22Rv1 (cell line): ENCODE results near the gene PSME3.

ENCODE experiments used
- H3K27ac ChIP-seq: fragments of 450-650 bp; 2 replicates; pipeline ENCODE4 v1.5.1; 2017
- ZFX ChIP-seq: fragments of 450-650 bp; IDR thresholded peaks from 2 replicates; pipeline ENCODE4 v1.6.1; 2017; ENCODE audit warnings: antibody characterized with exemption, borderline replicate concordance
- TF ChIP-seq, protein P1 (sequence below): fragments of 450-650 bp; IDR thresholded peaks from 2 replicates; pipeline ENCODE4 v1.5.1; 2017; ENCODE audit warnings: mild to moderate bottlenecking

The PSME3 gene

DNA sequence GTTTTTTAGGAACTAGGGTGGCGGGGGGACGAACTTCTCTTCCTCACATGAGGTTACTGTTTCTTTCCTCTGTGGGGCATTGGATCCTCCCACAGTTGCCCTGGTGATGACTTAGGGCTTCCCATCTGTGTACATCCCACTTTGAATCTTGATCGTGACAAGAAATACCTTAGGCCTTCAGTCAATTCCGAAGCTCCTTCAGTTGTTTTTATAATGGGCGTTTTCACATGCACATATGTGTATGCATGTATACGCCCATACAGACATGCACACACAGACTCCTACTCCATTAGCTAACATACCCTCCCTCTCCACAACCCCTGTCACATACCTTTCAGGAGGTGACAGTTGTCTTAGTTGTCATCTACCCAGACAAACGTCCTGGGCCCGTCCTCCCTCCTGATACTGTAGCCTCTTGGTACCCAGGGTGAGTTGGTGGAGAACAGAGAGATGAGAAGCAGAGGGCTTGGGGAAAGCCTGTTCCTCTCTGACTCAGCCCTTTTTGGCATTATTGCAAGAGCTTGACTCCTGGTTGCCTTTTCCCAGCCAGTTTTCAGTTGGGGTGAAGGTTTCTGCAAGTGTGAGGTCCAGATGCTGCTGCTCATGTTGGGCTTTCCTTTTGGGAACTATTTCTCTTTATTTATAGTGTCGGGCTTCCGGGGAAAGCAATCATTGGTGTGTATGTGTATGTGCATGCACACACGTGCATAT lies 8.9 kb downstream of the PSME3 start:
- TF ChIP-seq, protein P1, sequence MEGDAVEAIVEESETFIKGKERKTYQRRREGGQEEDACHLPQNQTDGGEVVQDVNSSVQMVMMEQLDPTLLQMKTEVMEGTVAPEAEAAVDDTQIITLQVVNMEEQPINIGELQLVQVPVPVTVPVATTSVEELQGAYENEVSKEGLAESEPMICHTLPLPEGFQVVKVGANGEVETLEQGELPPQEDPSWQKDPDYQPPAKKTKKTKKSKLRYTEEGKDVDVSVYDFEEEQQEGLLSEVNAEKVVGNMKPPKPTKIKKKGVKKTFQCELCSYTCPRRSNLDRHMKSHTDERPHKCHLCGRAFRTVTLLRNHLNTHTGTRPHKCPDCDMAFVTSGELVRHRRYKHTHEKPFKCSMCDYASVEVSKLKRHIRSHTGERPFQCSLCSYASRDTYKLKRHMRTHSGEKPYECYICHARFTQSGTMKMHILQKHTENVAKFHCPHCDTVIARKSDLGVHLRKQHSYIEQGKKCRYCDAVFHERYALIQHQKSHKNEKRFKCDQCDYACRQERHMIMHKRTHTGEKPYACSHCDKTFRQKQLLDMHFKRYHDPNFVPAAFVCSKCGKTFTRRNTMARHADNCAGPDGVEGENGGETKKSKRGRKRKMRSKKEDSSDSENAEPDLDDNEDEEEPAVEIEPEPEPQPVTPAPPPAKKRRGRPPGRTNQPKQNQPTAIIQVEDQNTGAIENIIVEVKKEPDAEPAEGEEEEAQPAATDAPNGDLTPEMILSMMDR: no peak
- no peak for TF ChIP-seq ZFX

DNA sequence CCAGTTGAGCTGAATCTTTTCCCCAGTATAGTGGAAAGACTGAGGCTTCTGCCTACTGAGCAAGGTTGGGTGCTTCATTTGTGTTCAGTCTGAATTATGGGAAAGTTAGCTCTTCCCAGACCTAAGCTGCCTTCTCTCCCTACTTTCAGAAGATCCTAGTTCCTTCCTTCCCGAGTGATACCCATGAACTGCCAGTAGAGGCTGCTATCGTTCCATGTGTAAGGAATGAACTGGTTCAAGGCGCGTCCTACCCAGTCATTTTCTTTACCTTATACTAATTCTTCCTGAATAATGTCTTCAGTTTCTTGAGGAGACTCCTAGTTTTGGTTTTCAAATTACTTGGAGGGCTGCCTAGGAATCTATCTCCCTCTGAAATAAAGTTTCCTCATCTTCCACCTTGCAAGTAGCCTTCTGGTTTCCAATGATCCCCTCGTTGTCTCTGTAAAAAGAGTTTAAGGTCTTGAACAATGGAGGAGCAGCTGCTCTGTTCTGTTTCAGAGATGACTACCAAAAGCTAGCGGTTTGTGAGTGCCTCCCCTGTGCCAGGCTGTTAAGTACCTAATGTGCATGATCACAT lies 10.2 kb downstream of the PSME3 start:
- TF ChIP-seq ZFX: no peak
- TF ChIP-seq, protein P1: peak; percentile 92
- no peak overlapping the region for H3K27ac ChIP-seq

More for the DNA sequence above, 8.9 kb downstream of the PSME3 start:
- H3K27ac ChIP-seq: no peak overlapping the region

DNA sequence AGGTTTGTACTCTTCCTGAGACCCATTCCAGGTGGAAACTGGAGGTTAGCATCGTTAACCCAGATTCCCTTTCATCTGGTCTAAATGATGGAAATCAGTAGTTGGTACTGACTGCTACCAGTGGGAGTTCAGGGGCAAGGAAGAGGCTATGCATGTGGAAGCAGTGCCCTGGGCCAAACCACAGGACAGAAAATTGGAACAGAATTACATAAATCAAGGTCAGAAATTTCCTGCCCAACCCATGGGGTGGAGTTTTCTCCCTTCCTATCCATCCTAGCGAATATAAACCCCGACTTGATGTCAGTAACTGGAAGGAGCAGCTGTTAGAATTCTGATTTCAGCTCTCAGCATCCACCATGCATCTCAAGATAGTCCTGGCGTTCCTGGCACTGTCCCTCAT lies 11.1 kb downstream of the PSME3 start, which contains the start of gene AOC2:
Gene AOC2, plus strand, starts transcription at position 310 of the 400 bp plus-strand sequence. Its CDS starts 47 bp downstream, at position 357.
- TF ChIP-seq, protein P1: no peak
- no peak for TF ChIP-seq ZFX
- no peak within 1 kb of the TSS for H3K27ac ChIP-seq

DNA sequence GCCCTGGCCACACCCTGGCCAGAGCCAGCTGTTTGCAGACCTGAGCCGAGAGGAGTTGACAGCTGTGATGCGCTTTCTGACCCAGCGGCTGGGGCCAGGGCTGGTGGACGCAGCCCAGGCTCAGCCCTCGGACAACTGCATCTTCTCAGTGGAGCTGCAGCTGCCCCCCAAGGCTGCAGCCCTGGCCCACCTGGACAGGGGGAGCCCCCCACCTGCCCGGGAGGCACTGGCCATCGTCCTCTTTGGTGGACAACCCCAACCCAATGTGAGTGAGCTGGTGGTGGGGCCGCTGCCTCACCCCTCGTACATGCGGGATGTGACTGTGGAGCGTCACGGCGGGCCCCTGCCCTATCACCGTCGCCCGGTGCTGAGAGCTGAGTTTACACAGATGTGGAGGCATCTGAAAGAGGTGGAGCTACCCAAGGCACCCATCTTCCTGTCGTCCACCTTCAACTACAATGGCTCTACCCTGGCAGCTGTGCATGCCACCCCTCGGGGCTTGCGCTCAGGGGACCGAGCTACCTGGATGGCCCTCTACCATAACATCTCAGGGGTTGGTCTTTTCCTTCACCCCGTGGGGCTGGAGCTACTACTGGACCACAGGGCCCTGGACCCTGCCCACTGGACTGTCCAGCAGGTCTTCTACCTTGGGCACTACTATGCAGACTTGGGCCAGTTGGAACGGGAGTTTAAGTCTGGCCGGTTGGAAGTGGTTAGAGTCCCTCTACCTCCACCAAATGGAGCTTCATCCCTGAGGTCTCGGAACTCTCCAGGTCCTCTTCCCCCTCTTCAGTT lies 11.8 kb downstream of the PSME3 start:
- TF ChIP-seq, protein P1: no peak
- no peak for TF ChIP-seq ZFX
- no peak overlapping the region for H3K27ac ChIP-seq

DNA sequence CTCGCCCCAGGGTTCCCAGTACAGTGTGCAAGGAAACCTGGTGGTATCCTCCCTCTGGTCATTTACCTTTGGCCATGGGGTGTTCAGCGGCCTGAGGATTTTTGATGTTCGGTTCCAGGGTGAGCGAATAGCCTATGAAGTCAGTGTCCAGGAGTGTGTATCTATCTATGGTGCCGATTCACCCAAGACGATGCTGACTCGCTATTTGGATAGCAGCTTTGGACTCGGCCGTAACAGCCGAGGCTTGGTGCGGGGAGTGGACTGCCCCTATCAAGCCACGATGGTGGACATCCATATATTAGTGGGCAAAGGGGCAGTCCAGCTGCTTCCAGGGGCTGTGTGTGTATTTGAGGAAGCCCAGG lies 12.3 kb downstream of the PSME3 start:
- H3K27ac ChIP-seq: no peak overlapping the region
- TF ChIP-seq ZFX: no peak
- TF ChIP-seq, protein P1: no peak

DNA sequence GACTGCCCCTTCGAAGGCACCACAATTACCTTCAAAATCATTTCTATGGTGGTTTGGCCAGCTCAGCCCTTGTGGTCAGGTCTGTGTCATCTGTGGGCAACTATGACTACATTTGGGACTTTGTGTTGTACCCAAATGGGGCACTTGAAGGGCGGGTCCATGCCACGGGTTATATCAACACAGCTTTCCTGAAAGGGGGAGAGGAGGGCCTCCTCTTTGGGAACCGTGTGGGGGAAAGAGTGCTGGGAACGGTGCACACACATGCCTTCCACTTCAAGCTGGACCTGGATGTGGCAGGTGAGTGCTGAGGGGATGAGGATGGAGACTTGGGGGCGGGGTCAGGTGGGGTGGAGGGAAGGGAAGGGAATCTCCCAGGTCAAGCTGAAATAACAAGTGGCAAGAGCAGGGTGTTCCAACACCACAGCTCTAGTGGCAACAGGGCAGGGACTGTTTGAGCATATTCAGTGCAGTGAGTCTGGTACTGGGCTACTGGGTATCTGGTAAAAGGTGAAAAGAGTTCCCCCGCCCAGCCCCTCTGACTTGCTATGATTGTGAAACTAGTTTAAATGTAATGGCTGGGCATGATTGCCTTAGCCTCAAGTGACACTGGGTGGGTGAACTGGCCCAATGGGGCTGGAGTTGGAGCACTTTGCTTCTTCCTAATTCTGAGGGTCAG lies 12.9 kb downstream of the PSME3 start:
- TF ChIP-seq, protein P1: no peak
- TF ChIP-seq ZFX: no peak
- no peak overlapping the region for H3K27ac ChIP-seq
